HG02938 (cell line): ENCODE results near the gene POU2F1.
A peak's percentile ranks its signal among the peaks of the same experiment; 100 is the strongest.

Experiments
- ATAC-seq: cut with Tn5 transposase; IDR thresholded peaks from one replicate; pipeline ENCODE4 v1.9.1; 2021; ENCODE audit warnings: mild to moderate bottlenecking, moderate library complexity; ENCODE audit not compliant: unreplicated experiment

POU2F1 gene

GRCh38 chr1:167220537-167221125 lies at the start of gene POU2F1:
TSS of gene POU2F1 (plus strand) at chr1:167220886. CDS start at chr1:167220898, 12 bp downstream.
- peak; percentile 48 for ATAC-seq

DNA sequence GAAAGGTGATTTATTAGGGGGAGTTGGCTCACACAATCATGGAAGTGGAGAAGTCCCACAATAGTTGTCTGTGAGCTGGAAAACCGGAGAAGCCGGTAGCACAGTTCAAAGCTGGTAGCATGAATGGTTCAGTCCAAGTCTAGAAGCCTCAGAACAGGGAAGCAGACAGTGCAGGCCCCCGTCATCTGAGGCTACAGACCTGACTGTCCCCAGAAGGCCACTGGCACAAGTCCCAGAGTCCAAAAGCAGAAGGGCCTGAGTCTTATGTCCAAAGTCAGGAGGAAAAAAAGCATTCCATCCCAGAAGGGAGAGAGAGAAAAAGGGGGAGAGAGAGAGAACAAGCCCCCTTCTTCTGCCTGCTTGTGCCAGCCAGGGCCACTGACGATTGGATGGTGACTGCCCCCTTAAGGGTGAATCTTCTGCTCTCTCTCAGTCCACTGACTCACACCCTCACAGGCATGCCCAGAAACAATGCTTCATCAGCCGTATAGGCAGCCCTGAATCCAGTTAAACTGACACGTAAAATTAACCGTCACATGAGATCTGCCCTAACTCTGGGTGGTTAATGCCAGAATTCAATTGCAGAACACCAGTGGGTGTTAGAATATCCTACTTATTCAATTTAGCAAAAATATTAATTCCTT lies 49.3 kb upstream of the POU2F1 start:
- ATAC-seq: no peak

DNA sequence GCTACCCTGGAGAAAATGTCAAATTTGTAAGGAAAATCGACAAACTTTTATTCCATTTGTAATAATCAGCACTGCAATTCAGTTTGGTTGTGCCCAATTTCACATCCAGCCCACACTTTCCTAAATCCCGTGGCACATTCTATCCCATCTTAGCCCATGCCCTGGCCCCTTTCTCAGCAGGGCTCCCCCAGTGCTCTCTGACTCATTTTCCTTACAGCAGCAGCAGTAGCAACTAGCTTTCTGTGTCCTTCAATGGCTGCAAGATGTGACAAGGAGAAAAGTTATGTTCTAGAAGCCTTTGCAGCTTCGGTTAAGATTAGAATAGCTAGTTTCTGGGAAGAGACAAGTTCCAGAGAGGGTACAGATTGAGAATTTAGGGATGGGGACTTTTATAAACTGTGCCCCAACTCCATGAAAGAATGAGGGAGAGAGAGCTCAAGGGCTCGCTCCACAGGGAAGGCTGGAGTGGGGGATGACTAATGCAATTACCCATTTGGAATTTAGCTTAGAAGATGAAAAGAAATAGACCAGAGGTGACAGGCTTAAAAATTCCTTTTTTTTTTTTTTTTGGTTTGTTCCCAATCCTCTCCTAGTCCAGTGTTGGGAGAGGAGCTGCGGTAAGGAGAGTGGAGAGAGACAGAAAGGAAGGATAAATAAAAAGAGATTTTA lies 47.0 kb upstream of the POU2F1 start:
- ATAC-seq: no peak

- ATAC-seq: no peak
These were observed 44.8 kb upstream of the POU2F1 start for GRCh38 chr1:167175901-167176300.

- ATAC-seq: no peak
These were observed 41.9 kb upstream of the POU2F1 start for GRCh38 chr1:167178831-167179230.

- no peak for ATAC-seq
These were observed 37.9 kb upstream of the POU2F1 start for GRCh38 chr1:167182571-167183320.

GRCh38 chr1:167184081-167184480 lies 36.6 kb upstream of the POU2F1 start:
- no peak for ATAC-seq

DNA sequence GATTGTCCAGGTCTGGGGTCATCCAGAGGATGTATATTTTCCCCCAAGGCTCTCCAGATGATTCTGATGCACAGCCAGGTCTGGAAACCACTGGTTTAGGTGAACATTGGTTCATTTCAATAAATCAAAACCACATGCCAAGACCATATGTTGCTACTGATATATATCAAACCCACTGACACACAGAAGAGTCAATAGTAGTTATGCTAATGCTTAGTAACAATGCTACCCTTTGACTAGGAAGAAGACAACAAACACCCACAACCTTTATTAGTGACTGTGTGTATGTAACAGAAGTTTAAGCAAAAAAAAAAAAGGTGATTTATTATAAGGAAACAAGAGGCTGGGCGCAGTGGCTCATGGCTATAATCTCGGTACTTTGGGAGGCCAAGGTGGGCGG lies 35.6 kb upstream of the POU2F1 start:
- no peak for ATAC-seq

GRCh38 chr1:167185974-167186657 lies 34.6 kb upstream of the POU2F1 start:
- no peak for ATAC-seq

DNA sequence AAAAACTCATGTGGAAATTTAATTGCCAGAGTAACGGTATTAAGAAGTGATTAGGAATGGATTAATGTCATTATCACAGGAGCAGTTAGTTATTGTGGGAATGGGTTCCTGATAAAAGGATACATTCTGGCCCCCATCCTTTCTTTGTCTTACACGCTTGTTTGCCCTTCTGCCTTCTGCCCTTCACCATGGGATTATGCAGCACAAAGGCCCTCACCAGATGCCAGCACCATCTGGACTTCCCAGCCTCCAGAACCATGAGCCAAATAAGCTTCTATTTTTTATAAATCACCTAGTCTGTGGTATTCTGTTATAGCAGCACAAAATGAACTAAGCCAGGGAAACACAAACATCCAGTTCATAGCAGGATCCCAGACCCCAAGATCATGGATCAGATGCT lies 33.9 kb upstream of the POU2F1 start:
- ATAC-seq: no peak

DNA sequence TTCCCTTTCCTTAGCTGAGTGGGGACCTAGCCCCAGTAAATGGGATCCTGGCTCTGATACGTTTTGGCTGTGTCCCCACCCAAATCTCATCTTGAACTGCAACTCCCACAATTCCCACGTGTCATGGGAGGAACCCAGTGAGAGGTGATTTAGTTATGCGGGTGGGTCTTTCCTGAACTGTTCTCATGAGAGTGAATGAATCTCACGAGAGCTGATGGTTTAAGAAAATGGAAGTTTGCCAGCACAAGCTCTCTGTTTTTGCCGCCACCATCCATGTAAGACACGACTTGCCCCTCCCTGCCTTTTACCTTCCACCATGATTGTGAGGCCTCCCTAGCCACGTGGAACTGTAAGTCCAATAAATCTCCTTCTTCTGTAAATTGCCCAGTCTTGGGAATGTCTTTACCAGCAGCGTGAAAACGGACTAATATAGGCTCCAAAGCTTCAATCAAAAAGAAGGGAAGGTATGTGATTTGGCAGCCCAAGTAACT lies 29.9 kb upstream of the POU2F1 start:
- ATAC-seq: no peak

- ATAC-seq: no peak
These were observed 28.7 kb upstream of the POU2F1 start for GRCh38 chr1:167191958-167192357.

DNA sequence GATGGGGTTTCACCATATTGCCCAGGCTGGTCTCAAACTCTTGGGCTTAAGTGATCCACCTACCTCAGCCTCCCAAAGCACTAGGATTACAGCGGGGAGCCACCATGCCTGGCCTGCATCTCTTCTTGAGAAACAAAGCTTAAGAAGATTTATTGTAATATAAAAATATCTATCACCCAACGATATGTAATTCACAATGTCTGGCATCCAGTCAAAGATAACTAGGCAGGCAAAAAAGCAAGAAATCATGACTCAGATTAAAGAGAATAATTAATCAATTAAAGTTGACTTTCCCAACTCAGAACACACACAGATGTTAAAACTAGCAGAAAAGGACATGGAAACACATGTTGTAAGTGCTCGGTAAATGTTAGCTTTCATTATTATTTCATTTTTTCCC lies 26.5 kb upstream of the POU2F1 start:
- ATAC-seq: no peak

DNA sequence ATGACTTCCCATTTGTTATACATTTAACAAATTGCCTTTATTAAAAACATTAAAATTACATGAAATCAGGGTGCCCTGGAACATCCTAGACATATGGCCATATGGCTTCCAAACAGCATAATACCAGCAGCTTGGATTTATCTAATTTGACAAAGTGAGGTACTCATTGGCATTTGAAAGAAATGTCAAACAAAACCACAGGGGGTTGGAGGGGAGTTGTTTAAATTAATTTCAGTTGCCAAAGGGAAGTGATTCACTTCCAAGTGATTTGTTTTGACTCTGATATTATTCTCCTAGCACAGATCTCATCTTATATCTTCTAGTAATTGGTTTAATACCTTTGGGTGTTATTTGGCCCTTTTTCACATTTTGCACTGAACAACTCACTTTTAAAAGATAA lies 24.5 kb upstream of the POU2F1 start:
- no peak for ATAC-seq

GRCh38 chr1:167197236-167197635 lies 23.4 kb upstream of the POU2F1 start:
- ATAC-seq: no peak

GRCh38 chr1:167197692-167198091 lies 23.0 kb upstream of the POU2F1 start:
- no peak for ATAC-seq

- no peak for ATAC-seq
These were observed 22.1 kb upstream of the POU2F1 start for GRCh38 chr1:167198518-167199133.

GRCh38 chr1:167199656-167200055 lies 21.0 kb upstream of the POU2F1 start:
- ATAC-seq: no peak

- no peak for ATAC-seq
These were observed 20.4 kb upstream of the POU2F1 start for GRCh38 chr1:167200272-167200671.

- ATAC-seq: no peak
These were observed 19.9 kb upstream of the POU2F1 start for GRCh38 chr1:167200749-167201148.
